Renal cortex interstitium (tissue), 11 donors: ENCODE results near the gene PNRC1. TPM values are rescaled to one million over a fixed set of nuclear protein-coding genes. Genes with fewer than 3 reads are reported as not detected.

ENCODE experiments used
- DNase-seq, 11 donors: peaks; one replicate each; pipeline ENCODE4 v3.0.0-alpha.2; 2013; ENCODE audit warnings: low read depth in 9 of 11, low spot score in 4 of 11; ENCODE audit errors: extremely low read depth in 1 of 11
- polyA plus RNA-seq, 3 donors: library from polyadenylated mRNA; unstranded; fragments of 120-200 nt; gene quantifications; one replicate each; pipeline ENCODE4 v1.2.1, GENCODE V29; 2013; ENCODE audit not compliant: insufficient read length in 3 of 3

Gene PNRC1
- polyA plus RNA-seq, 3 donors, result 109 to 139 (median 136) TPM

GRCh38 chr6:89133981-89134380 lies 53.4 kb downstream of the PNRC1 start:
- no peak for DNase-seq

GRCh38 chr6:89134723-89135122 lies 54.2 kb downstream of the PNRC1 start:
- DNase-seq, result no peak

Other genes with a start within 250 kb of the PNRC1 start
- gene RNGTT, start 117.1 kb upstream of the PNRC1 start, polyA plus RNA-seq, result 10 to 100 TPM; 14.5 to 18.0 (median 14.9) TPM
- 10 to 100 TPM; 14.0 to 17.4 (median 16.3) TPM for gene SRSF12, start 37.3 kb downstream of the PNRC1 start, polyA plus RNA-seq
- gene PM20D2, start 65.3 kb downstream of the PNRC1 start, polyA plus RNA-seq, result 10 to 100 TPM; 30.9 to 36.3 (median 33.2) TPM
- gene GABRR1, start 136.6 kb downstream of the PNRC1 start, polyA plus RNA-seq, result 1 to 10 TPM in 2 of 3 donors, under 1 TPM in 1; 0.95 to 2.9 (median 2.1) TPM
- gene GABRR2, start 234.5 kb downstream of the PNRC1 start, polyA plus RNA-seq, result 1 to 10 TPM in 1 of 3 donors, under 1 TPM in 2; 0.82 to 3.5 (median 0.93) TPM